KOPT-K1 (cell line): ENCODE results near the gene MACF1.

Experiments used
- H3K27ac ChIP-seq: fragments of 200-600 bp; sonication (generic); 2 replicates; pipeline ENCODE4 v1.5.1; 2016; ENCODE audit warnings: antibody characterized with exemption, mild to moderate bottlenecking, low read depth, low read length; ENCODE audit not compliant: poor library complexity, severe bottlenecking
- H3K36me3 ChIP-seq: fragments of 200-600 bp; sonication (generic); 2 replicates; pipeline ENCODE4 v1.5.1; 2017; ENCODE audit warnings: antibody characterized with exemption, mild to moderate bottlenecking, low read length, moderate library complexity; ENCODE audit not compliant: insufficient read depth
- H3K9me3 ChIP-seq: fragments of 200-600 bp; sonication (generic); 2 replicates; pipeline ENCODE4 v1.5.1; 2017; ENCODE audit warnings: antibody characterized with exemption, low read length, mild to moderate bottlenecking; ENCODE audit not compliant: insufficient read depth, poor library complexity, severe bottlenecking

The MACF1 gene

DNA sequence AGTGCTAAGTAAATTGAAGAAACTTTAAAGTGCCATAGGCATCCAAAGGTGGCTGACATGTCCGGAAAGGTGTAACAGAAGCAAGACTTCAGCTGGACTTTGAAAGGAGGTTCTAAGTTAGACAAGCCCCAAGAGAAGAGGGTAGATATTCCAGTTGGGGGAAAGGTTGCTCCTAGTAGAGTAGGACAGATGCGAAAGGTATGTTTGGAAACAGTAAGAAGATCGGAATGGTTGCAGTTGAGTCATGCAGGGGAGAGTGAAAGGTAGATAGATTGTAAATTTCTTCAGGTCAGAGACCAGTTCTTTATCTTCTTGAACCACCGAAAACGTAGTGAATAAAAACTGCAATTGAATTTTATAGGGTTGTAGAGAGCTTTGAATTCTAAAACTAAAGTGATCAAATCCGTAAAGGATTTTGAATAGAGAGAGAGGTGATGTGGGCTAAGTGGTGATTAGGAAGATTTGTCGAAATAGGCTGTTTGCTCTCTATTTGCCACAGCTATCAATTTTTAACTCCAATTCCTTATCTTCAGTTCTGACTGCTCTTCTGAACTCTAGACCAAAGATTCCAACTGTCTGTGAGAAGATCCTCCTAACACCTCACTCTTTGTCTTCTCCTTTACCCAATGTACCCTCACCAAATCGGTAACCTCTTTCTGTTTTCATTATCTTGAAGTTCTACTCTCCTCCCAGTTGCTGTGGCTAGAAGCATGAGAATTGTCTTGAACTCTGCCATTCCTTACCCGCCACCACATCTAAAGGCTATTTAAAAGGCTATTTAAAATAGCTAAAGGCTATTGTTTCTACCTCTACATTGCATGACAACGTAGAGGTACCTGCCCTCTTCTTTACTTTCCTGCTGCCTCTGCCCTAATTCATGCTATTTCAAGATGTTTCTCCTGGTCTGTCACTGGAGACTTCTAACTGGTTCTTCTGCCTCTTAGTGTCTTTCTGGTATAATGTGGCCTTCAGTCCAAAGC lies 16.7 kb downstream of the MACF1 start:
- no peak overlapping the region for H3K27ac ChIP-seq
- H3K9me3 ChIP-seq, result no peaks in the 10 kb centered on the region
- peaks cover 14% of the 10 kb centered on the region; the same call in 1 of the 2 replicates for H3K36me3 ChIP-seq

- Histone ChIP-seq H3K36me3 (peaks cover 14% of the 10 kb centered on the region; the same call in 1 of the 2 replicates), H3K27ac (no peak overlapping the region), H3K9me3 (no peaks in the 10 kb centered on the region)
Measured at GRCh38 chr1:39224295-39224829, 19.9 kb downstream of the MACF1 start.

DNA sequence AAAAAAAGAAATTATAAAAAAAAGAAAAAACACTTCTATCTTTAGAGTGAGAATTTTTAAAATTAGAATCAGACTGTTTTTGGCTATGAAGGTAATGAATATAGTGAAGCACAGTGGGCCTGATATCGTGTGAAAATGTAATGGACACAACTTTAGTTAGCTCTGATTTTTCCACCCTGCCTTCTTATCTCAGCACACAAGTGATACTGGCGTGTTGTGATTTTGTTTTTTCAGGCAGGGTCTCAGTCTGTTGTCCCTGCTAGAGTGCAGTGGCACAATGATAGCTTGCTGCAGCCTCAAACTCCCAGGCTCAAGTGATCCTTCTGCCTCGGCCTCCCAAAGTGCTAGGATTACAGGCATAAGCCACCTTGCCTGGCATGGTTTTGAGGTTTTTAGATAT lies 22.3 kb downstream of the MACF1 start:
- Histone ChIP-seq H3K9me3 (no peaks in the 10 kb centered on the region), H3K27ac (no peak overlapping the region), H3K36me3 (peaks cover 14% of the 10 kb centered on the region; the same call in 1 of the 2 replicates)

DNA sequence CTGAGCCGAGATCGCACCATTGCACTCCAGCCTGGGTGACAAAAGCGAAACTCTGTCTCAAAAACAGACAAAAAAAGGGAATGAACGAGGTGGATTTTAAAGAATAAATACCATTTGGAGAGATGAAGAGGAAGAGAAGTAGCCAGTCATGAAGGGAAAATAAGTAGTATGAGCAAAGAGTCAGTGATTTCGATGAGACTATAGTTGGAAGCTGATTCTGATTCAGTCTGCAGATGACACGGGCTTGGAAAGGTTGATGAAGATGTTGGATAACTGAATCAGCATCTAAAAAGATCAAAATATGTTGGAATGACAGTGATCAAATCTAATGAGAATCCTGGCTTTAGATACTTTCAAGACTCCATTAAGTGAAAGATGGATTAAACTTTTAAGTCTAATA lies 23.8 kb downstream of the MACF1 start:
- Histone ChIP-seq H3K27ac (no peak overlapping the region), H3K9me3 (no peaks in the 10 kb centered on the region), H3K36me3 (peaks cover 19% of the 10 kb centered on the region; the same call in 1 of the 2 replicates)

DNA sequence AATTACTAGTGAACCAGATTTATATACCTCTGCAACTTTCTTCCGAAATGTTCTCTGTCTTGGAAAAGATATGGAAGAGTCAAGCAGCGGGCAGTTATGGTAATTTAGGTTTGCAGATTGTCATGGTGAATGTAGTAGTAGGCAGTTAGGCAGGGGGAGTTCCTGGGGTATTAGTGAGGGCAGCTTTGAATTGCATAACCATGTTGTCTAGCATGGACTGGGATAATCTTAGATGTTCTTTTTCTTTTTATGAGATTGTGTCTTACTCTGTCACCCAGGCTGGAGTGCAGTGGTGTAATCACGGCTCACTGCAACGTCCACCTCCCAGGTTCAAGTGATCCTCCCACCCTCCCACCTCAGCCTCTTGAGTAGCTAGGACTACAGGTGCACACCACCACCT lies 25.0 kb downstream of the MACF1 start:
- Histone ChIP-seq H3K27ac (no peak overlapping the region), H3K9me3 (no peaks in the 10 kb centered on the region), H3K36me3 (peaks cover 13% of the 10 kb centered on the region; the same call in 1 of the 2 replicates)

DNA sequence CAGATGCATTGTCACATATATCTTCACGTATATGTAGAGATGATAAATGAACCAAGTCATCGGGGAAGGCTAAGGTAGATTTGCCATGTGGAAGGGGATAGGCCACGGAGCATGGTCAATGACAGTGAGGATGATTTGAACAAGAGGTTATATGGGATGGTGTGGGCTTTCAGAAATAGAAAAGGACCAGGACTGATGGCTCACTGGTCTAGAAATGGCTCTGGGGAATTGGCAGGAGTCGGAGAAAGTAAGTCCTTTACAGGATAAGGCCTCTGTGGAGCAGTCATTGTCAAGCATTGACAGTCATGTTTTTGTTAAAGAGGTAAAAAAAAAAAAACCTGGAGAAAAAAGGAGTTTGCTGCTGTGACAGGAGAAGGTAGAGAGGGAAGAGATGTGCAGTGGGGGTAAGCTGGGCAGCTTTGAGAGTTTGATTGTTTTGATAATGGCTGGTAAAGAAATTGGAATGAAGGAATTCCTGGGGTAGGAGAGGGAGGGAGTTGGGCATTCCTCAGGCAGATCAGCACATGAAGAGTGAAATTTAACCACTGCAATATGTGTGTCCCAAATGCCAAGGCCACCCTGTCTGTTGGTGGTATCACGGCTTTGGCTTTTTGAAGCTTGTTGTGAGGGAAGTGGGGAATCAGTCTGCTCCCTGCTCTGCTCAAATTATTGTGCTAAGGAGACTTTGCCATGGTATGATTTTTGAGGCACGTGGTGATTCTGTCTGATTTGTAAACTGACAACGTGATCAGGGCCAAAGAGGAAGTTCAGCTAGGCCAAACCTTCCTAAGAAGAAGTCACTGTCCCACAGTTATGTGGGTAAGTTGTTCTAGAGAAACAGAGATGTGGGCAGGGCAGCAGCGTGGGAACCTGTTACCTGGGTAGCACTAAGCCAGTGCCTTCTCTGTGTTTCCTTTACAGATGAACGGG lies 26.0 kb downstream of the MACF1 start:
- H3K9me3 ChIP-seq, result no peaks in the 10 kb centered on the region
- peak overlapping the region; percentile 9 for H3K27ac ChIP-seq
- peaks cover 13% of the 10 kb centered on the region; the same call in 1 of the 2 replicates for H3K36me3 ChIP-seq

DNA sequence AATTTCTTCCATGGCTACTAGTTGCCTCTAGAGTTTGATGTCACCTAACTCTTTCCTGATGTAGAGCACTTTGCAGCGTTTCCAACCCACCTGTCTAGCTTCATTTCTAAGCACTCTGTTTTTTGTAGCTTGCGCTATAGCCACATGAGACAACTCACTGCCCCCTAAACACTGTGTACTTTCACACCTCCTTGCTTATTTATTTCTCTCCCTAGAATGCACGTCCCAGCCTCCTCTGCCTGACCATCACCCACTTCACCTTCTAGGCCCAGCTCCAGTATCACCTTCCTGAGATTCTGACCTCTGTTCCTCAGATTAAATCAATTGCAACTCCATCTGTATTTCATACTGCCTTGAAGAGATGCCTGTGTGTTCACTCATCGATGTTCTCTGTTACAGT lies 32.5 kb downstream of the MACF1 start:
- Histone ChIP-seq H3K9me3 (no peaks in the 10 kb centered on the region), H3K27ac (no peak overlapping the region), H3K36me3 (peaks cover 34% of the 10 kb centered on the region)

DNA sequence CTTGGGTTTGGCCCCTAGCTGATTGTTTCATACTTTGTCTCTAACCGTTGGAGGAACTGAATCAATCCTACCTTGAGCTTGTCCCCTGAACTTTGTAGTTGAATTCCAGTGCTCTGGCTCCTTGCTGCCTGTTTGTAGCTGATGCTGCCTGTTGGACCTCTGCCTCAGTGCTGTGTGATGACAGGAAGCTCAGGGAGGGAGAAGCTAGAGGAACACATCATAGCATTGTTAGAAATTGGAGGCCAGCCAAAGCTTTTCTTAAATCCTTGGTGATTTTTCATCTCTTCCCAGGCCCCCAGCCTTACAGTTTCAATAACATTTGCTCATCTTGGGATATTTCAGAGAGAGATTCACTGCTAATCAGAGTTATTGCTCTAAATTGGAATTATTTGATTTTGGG lies 34.0 kb downstream of the MACF1 start:
- H3K27ac ChIP-seq, result no peak overlapping the region

DNA sequence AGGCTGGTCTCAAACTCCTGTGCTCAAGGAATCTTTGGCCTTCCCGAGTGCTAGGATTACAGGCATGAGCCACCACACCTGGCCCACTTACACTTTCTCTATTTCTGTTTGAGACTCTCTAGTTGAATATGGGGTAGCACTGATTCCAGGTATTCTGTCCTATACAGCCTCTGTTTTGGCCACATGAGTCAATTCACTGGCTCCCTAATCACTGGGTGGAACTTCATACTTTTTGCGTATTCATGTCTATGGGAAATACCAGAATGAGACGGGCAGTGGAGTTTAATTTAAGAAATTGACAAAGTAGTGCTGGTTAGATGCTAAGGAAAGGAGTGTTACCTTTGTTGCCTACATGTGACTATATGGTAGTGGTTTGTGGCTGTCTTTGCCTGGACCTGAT lies 35.5 kb downstream of the MACF1 start:
- H3K36me3 ChIP-seq, result peaks cover 24% of the 10 kb centered on the region

More for the DNA sequence above, 34.0 kb downstream of the MACF1 start:
- peaks cover 24% of the 10 kb centered on the region for H3K36me3 ChIP-seq
- no peaks in the 10 kb centered on the region for H3K9me3 ChIP-seq

DNA sequence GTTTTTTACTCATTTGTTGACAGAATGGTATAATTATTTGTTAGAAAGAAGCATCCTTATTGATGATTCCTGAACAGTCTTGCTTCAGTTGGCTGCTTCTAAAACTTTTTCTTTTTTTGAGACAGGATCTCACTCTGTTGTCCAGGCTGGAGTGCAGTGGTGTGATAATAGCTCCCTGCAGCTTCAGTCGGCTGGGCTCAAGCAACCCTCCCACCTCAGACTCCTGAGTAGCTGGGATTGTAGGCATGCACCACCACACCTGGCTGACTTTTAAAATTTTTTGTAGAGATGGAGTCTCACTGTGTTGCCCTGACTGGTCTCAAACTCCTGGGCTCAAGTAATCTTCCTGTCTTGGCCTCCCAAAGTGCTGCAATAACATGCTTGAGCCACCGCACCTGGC lies 38.8 kb downstream of the MACF1 start:
- Histone ChIP-seq H3K36me3 (peaks cover 5% of the 10 kb centered on the region), H3K9me3 (no peaks in the 10 kb centered on the region), H3K27ac (no peak overlapping the region)

More for the DNA sequence above, 35.5 kb downstream of the MACF1 start:
- Histone ChIP-seq H3K27ac (no peak overlapping the region), H3K9me3 (no peaks in the 10 kb centered on the region)

GRCh38 chr1:39250460-39251240 lies 46.2 kb downstream of the MACF1 start:
- Histone ChIP-seq H3K36me3 (peaks cover 46% of the 10 kb centered on the region), H3K27ac (no peak overlapping the region), H3K9me3 (no peaks in the 10 kb centered on the region)

GRCh38 chr1:39255222-39255621 lies 50.7 kb downstream of the MACF1 start:
- Histone ChIP-seq H3K27ac (no peak overlapping the region), H3K36me3 (peaks cover 87% of the 10 kb centered on the region)

GRCh38 chr1:39258146-39258924 lies 53.8 kb downstream of the MACF1 start:
- H3K27ac ChIP-seq, result peak overlapping the region; percentile 16

More at GRCh38 chr1:39255222-39255621, 50.7 kb downstream of the MACF1 start:
- H3K9me3 ChIP-seq, result no peaks in the 10 kb centered on the region

GRCh38 chr1:39258925-39259244 lies 54.4 kb downstream of the MACF1 start:
- H3K36me3 ChIP-seq, result peaks cover 73% of the 10 kb centered on the region
- H3K9me3 ChIP-seq, result no peaks in the 10 kb centered on the region
- peak overlapping the region; percentile 16 for H3K27ac ChIP-seq

More at GRCh38 chr1:39258146-39258924, 53.8 kb downstream of the MACF1 start:
- Histone ChIP-seq H3K9me3 (no peaks in the 10 kb centered on the region), H3K36me3 (peaks cover 75% of the 10 kb centered on the region)
